ENCODE results near the gene ARPC5L. TPM values are rescaled to one million over a fixed set of nuclear protein-coding genes. Genes with fewer than 3 reads are reported as not detected.
A peak's percentile ranks its signal among the peaks of the same experiment; 100 is the strongest.

Gene ARPC5L
- total RNA-seq, 1 experiment from 2014 or later, result 59.7 TPM

GRCh38 chr9:124855944-124856765, 5.8 kb upstream of the ARPC5L start:
- H3K36me3 ChIP-seq, result peaks cover 50% of the 10 kb centered on the region
- H3K27me3 ChIP-seq, result no peaks in the 10 kb centered on the region
- no peaks in the 10 kb centered on the region for H3K9me3 ChIP-seq
- H3K4me3 ChIP-seq, result no peak overlapping the region
- peak; percentile 43 for DNase-seq

- Histone ChIP-seq H3K9me3 (no peaks in the 10 kb centered on the region), H3K4me3 (no peak overlapping the region), H3K36me3 (peaks cover 55% of the 10 kb centered on the region), H3K27me3 (no peaks in the 10 kb centered on the region)
- no peak for DNase-seq
These were observed 4.3 kb upstream of the ARPC5L start for GRCh38 chr9:124857533-124858162.

- H3K27me3 ChIP-seq, result no peaks in the 10 kb centered on the region
- peaks cover 55% of the 10 kb centered on the region for H3K36me3 ChIP-seq
- no peaks in the 10 kb centered on the region for H3K9me3 ChIP-seq
- DNase-seq, result no peak
- no peak overlapping the region for H3K4me3 ChIP-seq
These were observed 3.4 kb upstream of the ARPC5L start for GRCh38 chr9:124858330-124859046.

GRCh38 chr9:124859803-124860581, 1.9 kb upstream of the ARPC5L start:
- Histone ChIP-seq H3K27me3 (no peaks in the 10 kb centered on the region), H3K9me3 (no peaks in the 10 kb centered on the region), H3K4me3 (peak overlapping the region; percentile 73), H3K36me3 (peaks cover 55% of the 10 kb centered on the region)
- no peak for DNase-seq

- H3K9me3 ChIP-seq, result no peaks in the 10 kb centered on the region
- no peak for DNase-seq
- peaks cover 55% of the 10 kb centered on the region for H3K36me3 ChIP-seq
- peak overlapping the region; percentile 73 for H3K4me3 ChIP-seq
- H3K27me3 ChIP-seq, result no peaks in the 10 kb centered on the region
These were observed 1.2 kb upstream of the ARPC5L start for GRCh38 chr9:124860582-124861341.

GRCh38 chr9:124863371-124863871, 1.5 kb downstream of the ARPC5L start:
- H3K9me3 ChIP-seq, result no peaks in the 10 kb centered on the region
- H3K4me3 ChIP-seq, result no peak overlapping the region; the same call in 1 of the 2 replicates
- DNase-seq, result no peak
- H3K36me3 ChIP-seq, result peaks cover 32% of the 10 kb centered on the region
- H3K27me3 ChIP-seq, result no peaks in the 10 kb centered on the region

GRCh38 chr9:124868511-124869465, 6.9 kb downstream of the ARPC5L start:
- peak; percentile 90 for DNase-seq
- no peaks in the 10 kb centered on the region for H3K9me3 ChIP-seq
- peak overlapping the region; percentile 100 for H3K4me3 ChIP-seq
- no peaks in the 10 kb centered on the region for H3K27me3 ChIP-seq
- H3K36me3 ChIP-seq, result peaks cover 50% of the 10 kb centered on the region

GRCh38 chr9:124869466-124869985, 7.6 kb downstream of the ARPC5L start:
- no peaks in the 10 kb centered on the region for H3K9me3 ChIP-seq
- H3K36me3 ChIP-seq, result peaks cover 55% of the 10 kb centered on the region
- H3K4me3 ChIP-seq, result peak overlapping the region; percentile 100
- H3K27me3 ChIP-seq, result no peaks in the 10 kb centered on the region
- peak; percentile 38 for DNase-seq

GRCh38 chr9:124869986-124870560, 8.1 kb downstream of the ARPC5L start:
- Histone ChIP-seq H3K9me3 (no peaks in the 10 kb centered on the region), H3K27me3 (no peaks in the 10 kb centered on the region), H3K4me3 (peak overlapping the region; percentile 100), H3K36me3 (peaks cover 60% of the 10 kb centered on the region)
- DNase-seq, result no peak

- no peaks in the 10 kb centered on the region for H3K27me3 ChIP-seq
- H3K4me3 ChIP-seq, result peak overlapping the region; percentile 100
- DNase-seq, result no peak
- peaks cover 66% of the 10 kb centered on the region for H3K36me3 ChIP-seq
- no peaks in the 10 kb centered on the region for H3K9me3 ChIP-seq
These were observed 8.8 kb downstream of the ARPC5L start for GRCh38 chr9:124870723-124871122.

GRCh38 chr9:124871156-124871561, 9.2 kb downstream of the ARPC5L start:
- H3K9me3 ChIP-seq, result no peaks in the 10 kb centered on the region
- no peak for DNase-seq
- peak overlapping the region; percentile 100 for H3K4me3 ChIP-seq
- H3K36me3 ChIP-seq, result peaks cover 70% of the 10 kb centered on the region
- H3K27me3 ChIP-seq, result no peaks in the 10 kb centered on the region

- peaks cover 89% of the 10 kb centered on the region for H3K36me3 ChIP-seq
These were observed 11.7 kb downstream of the ARPC5L start for GRCh38 chr9:124873664-124874063.

GRCh38 chr9:124875501-124875900, 13.6 kb downstream of the ARPC5L start:
- H3K36me3 ChIP-seq, result peaks cover 88% of the 10 kb centered on the region
- no peak overlapping the region for H3K4me3 ChIP-seq
- no peaks in the 10 kb centered on the region for H3K9me3 ChIP-seq
- no peak for DNase-seq
- H3K27me3 ChIP-seq, result no peaks in the 10 kb centered on the region

More at GRCh38 chr9:124873664-124874063, 11.7 kb downstream of the ARPC5L start:
- no peak for DNase-seq
- Histone ChIP-seq H3K4me3 (no peak overlapping the region), H3K9me3 (no peaks in the 10 kb centered on the region), H3K27me3 (no peaks in the 10 kb centered on the region)

- H3K9me3 ChIP-seq, result no peaks in the 10 kb centered on the region
- no peak for DNase-seq
- no peaks in the 10 kb centered on the region for H3K27me3 ChIP-seq
- peaks cover 73% of the 10 kb centered on the region for H3K36me3 ChIP-seq
- no peak overlapping the region for H3K4me3 ChIP-seq
These were observed 15.3 kb downstream of the ARPC5L start for GRCh38 chr9:124877021-124877782.

Data from MG63 (cell line).